GM18909 (cell line): ENCODE measurements around the gene DXO.

Source experiments
- ATAC-seq: cut with Tn5 transposase; IDR thresholded peaks from one replicate; pipeline ENCODE4 v1.9.1; 2021; ENCODE audit warnings: mild to moderate bottlenecking; ENCODE audit not compliant: unreplicated experiment, poor library complexity

DXO gene

DNA sequence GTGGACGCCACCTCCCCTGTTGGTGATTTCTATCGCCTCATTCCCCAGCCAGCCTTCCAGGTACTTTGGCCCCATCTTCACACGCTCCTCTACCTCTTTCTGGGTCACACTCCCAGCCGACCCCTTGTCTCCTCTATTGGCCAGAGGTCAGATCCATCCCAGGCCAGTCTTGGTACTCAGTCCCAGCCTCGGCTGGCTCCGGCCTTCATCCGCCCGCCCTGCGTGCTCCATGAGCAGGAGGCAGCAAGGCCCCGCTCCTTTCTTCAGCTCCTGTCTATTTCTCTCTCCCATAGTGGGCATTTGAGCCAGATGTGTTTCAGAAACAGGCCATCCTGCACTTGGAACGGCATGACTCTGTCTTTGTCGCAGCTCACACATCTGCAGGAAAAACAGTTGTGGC, 10.3 kb downstream of the DXO start:
- ATAC-seq, result no peak

- ATAC-seq, result peak; percentile 94
Observed at GRCh38 chr6:31958741-31959739, 12.9 kb downstream of the DXO start, which contains the start of the genes NELFE and SKIC2. NELFE (minus strand) TSS chr6:31958971; CDS start chr6:31958446, 525 bp downstream. SKIC2 (plus strand) TSS chr6:31959175; CDS start chr6:31959193, 18 bp downstream.

GRCh38 chr6:31958412-31958740, 13.6 kb downstream of the DXO start:
- ATAC-seq, result peak; percentile 18

DNA sequence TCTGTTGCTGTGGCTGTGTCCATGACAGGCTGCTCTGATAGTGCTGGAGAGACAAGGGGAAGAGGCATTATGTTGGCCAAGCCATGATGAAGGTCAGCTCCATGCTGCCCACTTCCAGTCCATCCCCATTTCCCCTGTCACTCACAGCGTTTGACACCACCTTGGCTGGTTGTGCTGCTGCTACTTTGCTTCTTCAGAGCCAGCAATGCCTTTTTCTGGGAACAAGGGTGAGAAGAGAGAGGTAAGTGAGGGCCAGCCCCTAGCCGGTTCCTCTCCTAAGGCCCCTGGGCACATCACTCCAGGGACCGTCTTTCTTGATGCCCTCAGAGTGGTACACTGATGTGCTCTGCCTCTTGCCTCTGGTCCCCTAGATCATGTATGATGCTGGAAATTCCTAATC, 15.1 kb downstream of the DXO start:
- ATAC-seq, result no peak

- no peak for ATAC-seq
Observed at GRCh38 chr6:31954511-31954910, 17.4 kb downstream of the DXO start.

GRCh38 chr6:31952890-31953289, 19.0 kb downstream of the DXO start:
- no peak for ATAC-seq

DNA sequence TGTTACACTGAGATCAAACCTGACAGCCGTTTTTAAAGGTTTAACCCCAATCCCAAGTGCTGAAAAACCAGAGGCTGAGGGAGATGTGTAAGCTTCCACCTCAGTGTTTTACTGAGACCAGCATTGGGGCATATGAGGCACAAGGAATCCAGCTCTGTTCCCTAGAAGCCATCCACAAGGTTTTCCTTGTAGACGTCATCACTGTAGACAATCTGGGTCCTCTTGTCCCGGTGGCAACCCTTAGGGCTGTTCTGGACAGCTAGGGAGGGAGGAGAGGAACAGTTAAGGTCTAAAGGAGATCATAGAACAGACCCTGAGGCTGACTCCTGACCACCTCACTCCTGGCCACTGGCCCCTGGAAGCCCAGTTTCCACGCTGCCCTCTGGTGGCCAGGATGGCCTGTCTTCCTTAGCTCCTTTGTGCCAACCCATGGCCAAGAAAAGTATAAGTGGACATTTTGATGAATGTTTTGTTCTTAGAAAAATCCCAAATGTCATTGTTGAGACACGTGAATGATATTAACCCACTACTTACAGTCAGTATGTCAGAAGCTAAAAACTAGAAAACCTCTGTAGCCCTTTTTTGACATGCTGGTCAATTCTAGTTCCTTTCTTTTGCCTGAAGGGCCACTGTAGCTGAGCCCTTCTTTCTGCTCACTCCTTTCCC, 19.7 kb downstream of the DXO start:
- no peak for ATAC-seq

DNA sequence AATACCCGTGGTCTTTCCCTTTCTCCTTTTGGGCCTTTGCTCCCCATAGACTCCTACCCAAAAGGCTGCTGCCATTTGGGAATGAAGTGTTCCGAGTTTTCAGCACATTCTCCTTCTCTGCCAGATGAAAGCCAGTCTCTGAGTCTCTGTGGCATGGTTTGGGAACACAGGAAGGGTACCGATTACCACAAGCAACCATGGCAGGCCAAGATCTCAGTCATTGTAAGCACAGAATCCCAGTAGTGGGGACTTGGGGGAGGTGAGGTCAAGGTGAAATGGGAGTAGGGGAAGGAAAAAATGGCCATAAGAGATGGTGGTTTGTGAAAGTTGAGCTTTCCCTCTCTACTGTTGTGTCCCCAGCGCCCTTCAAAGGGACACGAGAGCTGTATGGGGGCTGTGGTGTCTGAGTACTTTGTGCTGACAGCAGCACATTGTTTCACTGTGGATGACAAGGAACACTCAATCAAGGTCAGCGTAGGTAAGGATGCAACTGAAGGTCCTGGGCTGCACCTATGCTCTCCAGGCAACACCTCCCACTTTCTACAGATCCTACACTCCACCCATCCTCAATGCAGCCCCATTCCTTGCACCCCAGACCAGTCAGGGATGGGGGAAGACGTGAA, 21.9 kb downstream of the DXO start:
- no peak for ATAC-seq

DNA sequence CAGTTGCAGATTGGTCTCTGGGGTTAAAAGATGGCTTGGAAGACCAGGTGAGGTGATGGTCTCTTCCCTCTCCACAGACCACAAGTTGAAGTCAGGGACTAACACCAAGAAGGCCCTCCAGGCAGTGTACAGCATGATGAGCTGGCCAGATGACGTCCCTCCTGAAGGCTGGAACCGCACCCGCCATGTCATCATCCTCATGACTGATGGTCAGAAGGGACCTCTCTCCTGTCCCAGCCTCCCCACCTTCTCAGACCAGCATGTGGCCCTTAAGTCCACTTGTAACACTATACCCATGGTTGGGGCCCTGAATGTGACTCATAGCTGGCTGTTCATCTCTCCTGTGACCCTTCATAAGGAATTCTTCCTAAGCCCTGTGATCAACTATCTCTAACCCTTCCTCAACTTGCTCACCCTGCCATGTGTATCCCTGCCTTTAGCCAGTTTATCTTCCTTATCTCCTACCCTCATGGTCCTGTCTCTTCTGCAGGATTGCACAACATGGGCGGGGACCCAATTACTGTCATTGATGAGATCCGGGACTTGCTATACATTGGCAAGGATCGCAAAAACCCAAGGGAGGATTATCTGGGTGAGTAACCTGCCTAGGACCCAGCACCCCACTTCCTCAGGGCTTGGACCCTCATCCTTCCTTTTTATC, 23.1 kb downstream of the DXO start:
- ATAC-seq, result no peak

DNA sequence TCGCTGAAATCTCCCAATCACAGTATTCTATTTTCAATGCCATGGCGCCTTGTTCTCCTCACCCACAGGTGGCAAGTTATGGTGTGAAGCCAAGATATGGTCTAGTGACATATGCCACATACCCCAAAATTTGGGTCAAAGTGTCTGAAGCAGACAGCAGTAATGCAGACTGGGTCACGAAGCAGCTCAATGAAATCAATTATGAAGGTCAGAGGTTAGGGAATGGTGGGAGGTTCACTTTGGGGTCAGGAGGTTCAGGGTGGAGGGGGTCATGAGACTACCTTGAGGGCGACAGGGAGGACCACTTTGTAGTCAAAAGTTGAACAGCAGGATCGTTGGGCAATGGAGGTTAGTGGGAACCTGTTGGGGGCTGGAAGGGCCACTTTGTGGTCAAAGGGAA, 23.6 kb downstream of the DXO start:
- ATAC-seq, result no peak

DNA sequence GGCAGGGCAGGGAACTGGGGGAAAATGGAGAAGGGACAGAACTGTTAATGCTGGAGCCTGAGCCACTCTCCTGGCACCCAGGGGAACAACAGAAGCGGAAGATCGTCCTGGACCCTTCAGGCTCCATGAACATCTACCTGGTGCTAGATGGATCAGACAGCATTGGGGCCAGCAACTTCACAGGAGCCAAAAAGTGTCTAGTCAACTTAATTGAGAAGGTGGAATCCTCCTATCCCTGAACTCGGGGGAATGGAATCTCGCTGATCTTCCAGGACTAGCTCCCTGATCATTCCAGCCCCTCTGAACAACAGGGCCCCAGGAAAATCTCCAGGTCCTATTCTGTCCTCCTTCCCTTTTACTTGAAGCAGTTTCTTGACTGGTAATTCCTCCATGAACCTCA, 24.1 kb downstream of the DXO start:
- no peak for ATAC-seq

DNA sequence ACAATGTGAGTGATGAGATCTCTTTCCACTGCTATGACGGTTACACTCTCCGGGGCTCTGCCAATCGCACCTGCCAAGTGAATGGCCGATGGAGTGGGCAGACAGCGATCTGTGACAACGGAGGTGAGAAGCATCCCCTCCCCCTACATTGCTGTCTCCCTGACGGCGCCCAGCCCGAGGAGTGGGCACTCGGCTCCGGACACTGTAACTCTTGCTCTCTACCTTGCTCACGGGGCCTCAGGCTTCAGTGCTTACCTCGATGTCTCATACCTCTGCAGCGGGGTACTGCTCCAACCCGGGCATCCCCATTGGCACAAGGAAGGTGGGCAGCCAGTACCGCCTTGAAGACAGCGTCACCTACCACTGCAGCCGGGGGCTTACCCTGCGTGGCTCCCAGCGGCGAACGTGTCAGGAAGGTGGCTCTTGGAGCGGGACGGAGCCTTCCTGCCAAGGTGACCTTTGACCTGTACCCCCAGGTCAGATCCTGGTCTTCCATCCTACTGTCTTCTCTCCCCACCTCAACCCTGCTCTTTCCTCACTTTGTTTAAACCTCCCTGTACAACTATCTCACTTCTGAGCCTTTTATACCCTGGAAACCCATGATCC, 24.8 kb downstream of the DXO start:
- ATAC-seq, result no peak

DNA sequence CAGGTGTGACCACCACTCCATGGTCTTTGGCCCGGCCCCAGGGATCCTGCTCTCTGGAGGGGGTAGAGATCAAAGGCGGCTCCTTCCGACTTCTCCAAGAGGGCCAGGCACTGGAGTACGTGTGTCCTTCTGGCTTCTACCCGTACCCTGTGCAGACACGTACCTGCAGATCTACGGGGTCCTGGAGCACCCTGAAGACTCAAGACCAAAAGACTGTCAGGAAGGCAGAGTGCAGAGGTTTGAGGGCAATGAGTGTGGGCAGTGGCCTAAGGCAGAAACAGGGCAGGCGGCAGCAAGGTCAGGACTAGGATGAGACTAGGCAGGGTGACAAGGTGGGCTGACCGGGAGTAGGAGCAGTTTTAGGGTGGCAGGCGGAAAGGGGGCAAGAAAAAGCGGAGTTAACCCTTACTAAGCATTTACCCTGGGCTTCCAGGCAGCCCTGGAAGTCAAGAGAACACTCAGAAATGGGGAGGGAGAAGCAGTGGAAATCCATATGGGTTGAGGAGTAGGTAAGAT, 25.5 kb downstream of the DXO start:
- ATAC-seq, result no peak

- ATAC-seq, result no peak
Observed at GRCh38 chr6:31945507-31946369, 26.2 kb downstream of the DXO start, which contains the start of gene CFB. CFB (plus strand) TSS chr6:31946095; CDS start chr6:31946222, 127 bp downstream.

GRCh38 chr6:31945154-31945506, 26.8 kb downstream of the DXO start:
- ATAC-seq, result no peak

- ATAC-seq, result no peak
Observed at GRCh38 chr6:31943742-31944141, 28.2 kb downstream of the DXO start.

DNA sequence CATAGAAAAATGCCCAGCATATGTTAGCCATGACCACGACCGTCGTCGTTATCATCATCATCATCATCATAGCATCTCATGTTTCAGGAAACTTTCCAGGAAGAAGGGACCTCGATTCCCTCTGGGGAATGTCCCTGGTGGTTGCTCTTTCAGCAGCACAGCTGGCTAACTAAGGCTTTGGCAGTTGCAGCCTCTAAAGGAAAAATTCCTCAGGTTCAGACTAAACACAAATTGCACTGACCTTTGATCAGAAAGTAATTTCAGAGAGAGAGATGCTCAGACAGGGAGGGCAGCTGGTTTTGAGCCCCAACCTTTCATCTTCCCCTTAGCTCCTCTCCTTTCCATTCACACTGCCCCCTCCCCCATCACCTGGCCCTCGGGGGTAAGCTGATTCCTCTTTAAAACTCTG, 31.7 kb downstream of the DXO start:
- ATAC-seq, result no peak

- no peak for ATAC-seq
Observed at GRCh38 chr6:31935823-31936222, 36.1 kb downstream of the DXO start.

DNA sequence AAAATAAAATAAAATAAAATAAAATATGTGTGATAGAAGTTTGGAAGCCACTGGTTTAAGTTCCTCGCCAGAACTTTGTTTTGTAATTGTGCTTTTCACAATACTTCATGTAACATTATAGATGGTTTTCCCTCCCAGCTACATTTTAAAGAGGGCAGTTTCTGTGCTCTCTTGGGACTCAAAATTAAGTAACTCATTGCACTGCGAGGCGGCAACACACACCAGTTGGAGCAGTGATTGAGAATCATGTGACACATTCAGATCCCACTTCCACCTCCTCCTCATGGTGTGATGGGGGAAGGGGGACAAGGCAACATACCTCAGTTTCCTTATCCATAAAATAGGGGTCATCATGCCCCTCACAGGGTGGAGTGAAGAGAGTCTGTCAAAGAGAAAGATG, 36.9 kb downstream of the DXO start:
- no peak for ATAC-seq
